SK-N-DZ (cell line): ENCODE data around the gene TRPM3.
A peak's percentile ranks its signal among the peaks of the same experiment; 100 is the strongest.

Source experiments
- DNase-seq: peaks from one replicate; pipeline ENCODE4 v3.0.0-alpha.2; 2015; ENCODE audit warnings: low spot score
- small RNA-seq, 2 experiments: library from RNA; depleted of rRNA; stranded (forward); fragments of <200 nt; gene quantifications; one replicate each; pipeline ENCODE3, GENCODE V24; 2014

The TRPM3 gene

GRCh38 chr9:70488793-70489105, 632.7 kb downstream of the TRPM3 start:
- no peak for DNase-seq

GRCh38 chr9:70488098-70488792, 633.2 kb downstream of the TRPM3 start:
- no peak for DNase-seq

GRCh38 chr9:70486127-70486526, 635.3 kb downstream of the TRPM3 start:
- DNase-seq: no peak

- no peak for DNase-seq
Measured at GRCh38 chr9:70485273-70485858, 636.1 kb downstream of the TRPM3 start.

GRCh38 chr9:70484232-70485130, 636.9 kb downstream of the TRPM3 start:
- DNase-seq: peak; percentile 67

- DNase-seq: no peak
Measured at GRCh38 chr9:70481471-70481870, 640.0 kb downstream of the TRPM3 start.

- DNase-seq: peak; percentile 36
Measured at GRCh38 chr9:70480405-70480980, 640.9 kb downstream of the TRPM3 start.

- no peak for DNase-seq
Measured at GRCh38 chr9:70479880-70480291, 641.5 kb downstream of the TRPM3 start.

Small RNA genes lying within 50 kb of the gene (small RNA-seq; reads per million reads assigned to genes)
- gene MIR204: 0.68 to 4.3 reads per million in 2 experiments
- gene RN7SL726P: 0 to 1.4 reads per million in 2 experiments
